Gastrocnemius medialis (tissue), 4 donors: Measurements from ENCODE around the gene MDGA2.

Source experiments
- POLR2A ChIP-seq, 2 donors: fragments of 450-650 bp; IDR thresholded peaks; one replicate each; pipeline ENCODE4 v1.6.1; 2017; ENCODE audit warnings: antibody characterized with exemption in 2 of 2, mild to moderate bottlenecking in 2 of 2, moderate library complexity in 2 of 2
- TF ChIP-seq, protein P1 (sequence below), 5 experiments: fragments of 450-650 bp in 3 of 5; fragments of 200-600 bp in 2 of 5; sonication (generic) in 2 of 5; IDR thresholded peaks in 4 of 5; conservative IDR thresholded peaks in 1 of 5; 1 replicate in 4 of 5; 2 replicates in 1 of 5; pipeline ENCODE4 v1.5.1; 2016 to 2019; ENCODE audit warnings: antibody characterized with exemption in 5 of 5, mild to moderate bottlenecking in 3 of 5, moderate library complexity in 3 of 5

- TF ChIP-seq, protein P1, sequence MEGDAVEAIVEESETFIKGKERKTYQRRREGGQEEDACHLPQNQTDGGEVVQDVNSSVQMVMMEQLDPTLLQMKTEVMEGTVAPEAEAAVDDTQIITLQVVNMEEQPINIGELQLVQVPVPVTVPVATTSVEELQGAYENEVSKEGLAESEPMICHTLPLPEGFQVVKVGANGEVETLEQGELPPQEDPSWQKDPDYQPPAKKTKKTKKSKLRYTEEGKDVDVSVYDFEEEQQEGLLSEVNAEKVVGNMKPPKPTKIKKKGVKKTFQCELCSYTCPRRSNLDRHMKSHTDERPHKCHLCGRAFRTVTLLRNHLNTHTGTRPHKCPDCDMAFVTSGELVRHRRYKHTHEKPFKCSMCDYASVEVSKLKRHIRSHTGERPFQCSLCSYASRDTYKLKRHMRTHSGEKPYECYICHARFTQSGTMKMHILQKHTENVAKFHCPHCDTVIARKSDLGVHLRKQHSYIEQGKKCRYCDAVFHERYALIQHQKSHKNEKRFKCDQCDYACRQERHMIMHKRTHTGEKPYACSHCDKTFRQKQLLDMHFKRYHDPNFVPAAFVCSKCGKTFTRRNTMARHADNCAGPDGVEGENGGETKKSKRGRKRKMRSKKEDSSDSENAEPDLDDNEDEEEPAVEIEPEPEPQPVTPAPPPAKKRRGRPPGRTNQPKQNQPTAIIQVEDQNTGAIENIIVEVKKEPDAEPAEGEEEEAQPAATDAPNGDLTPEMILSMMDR (IDR thresholded peaks at IDR 0.05 in 4 of 5, conservative IDR thresholded peaks at IDR 0.05 in 1 of 5), result no peak
- no peak for TF ChIP-seq POLR2A (IDR thresholded peaks at IDR 0.05)
Measured at GRCh38 chr14:47526591-47527244, 148.7 kb downstream of the MDGA2 start.
